Endothelial cell of umbilical vein (primary cell): ENCODE results near the gene HECW1. TPM values are rescaled to one million over a fixed set of nuclear protein-coding genes. Genes with fewer than 3 reads are reported as not detected.

Experiments
- BruUV-seq: library from RNA; stranded (reverse); fragments of 400-500 nt; replicated peaks from 2 replicates; lab custom pipeline; 2021; lab: Mats Ljungman, UMichigan
- CTCF ChIA-PET: fragments of 300-600, 350-600 bp; sonication (Branson Sonifier 250); formaldehyde crosslinking; loops from one replicate; lab custom pipeline; 2021; ENCODE audit warnings: antibody characterized with exemption, inconsistent platforms; lab: Charles Lee
- POLR2A ChIA-PET: fragments of 300-600, 350-600 bp; sonication (Branson Sonifier 250); formaldehyde crosslinking; loops from one replicate; lab custom pipeline; 2021; ENCODE audit warnings: antibody characterized with exemption, inconsistent platforms; lab: Charles Lee
- DNase-seq: peaks from one replicate; pipeline ENCODE4 v3.0.0-alpha.2; 2011; ENCODE audit warnings: low read depth, low spot score
- FAIRE-seq: peaks from 2 replicates; lab custom pipeline; 2011; peaks lifted over from hg19 to GRCh38; lab: Jason Lieb, UNC
- H2AFZ ChIP-seq: 2 replicates; pipeline ENCODE4 v1.6.0; 2012; ENCODE audit warnings: low read depth, low read length, control low read depth, inconsistent platforms
- H3K27ac ChIP-seq: 2 replicates; pipeline ENCODE4 v1.5.1; 2011; ENCODE audit warnings: low read depth, mild to moderate bottlenecking, control low read depth, low read length, moderate library complexity; ENCODE audit not compliant: insufficient read depth
- H3K27me3 ChIP-seq, 2 experiments: 2 replicates each; pipeline versions ENCODE4 v1.6.0 to v1.6.1; 2011; ENCODE audit warnings: low read length in 2 of 2, mixed read lengths in 1 of 2; ENCODE audit not compliant: control insufficient read depth in 2 of 2, insufficient read depth in 2 of 2
- H3K36me3 ChIP-seq, 2 experiments: 2 replicates in 1 of 2; 3 replicates in 1 of 2; pipeline ENCODE4 v1.5.1; 2011; ENCODE audit warnings: low read length in 2 of 2, mild to moderate bottlenecking in 1 of 2, moderate library complexity in 1 of 2; ENCODE audit not compliant: control insufficient read depth in 2 of 2, insufficient read depth in 2 of 2; ENCODE audit errors: extremely low read depth in 1 of 2
- H3K4me1 ChIP-seq: 3 replicates; pipeline ENCODE4 v1.5.1; 2011; ENCODE audit warnings: mild to moderate bottlenecking, low read length; ENCODE audit not compliant: control insufficient read depth, insufficient read depth; ENCODE audit errors: extremely low read depth
- H3K4me2 ChIP-seq: 2 replicates; pipeline ENCODE4 v1.6.1; 2011; ENCODE audit warnings: low read length, control low read depth, mixed read lengths; ENCODE audit not compliant: insufficient read depth
- H3K4me3 ChIP-seq, 3 experiments: fragments of 200-600 bp in 1 of 3; sonication (generic), shearing (Covaris generic) in 1 of 3; replicated peaks in 1 of 3; 2 replicates each; pipeline ENCODE4 v1.5.1; 2011 to 2016; ENCODE audit warnings: control low read depth in 3 of 3, low read length in 3 of 3, mild to moderate bottlenecking in 2 of 3, inconsistent platforms in 1 of 3, low read depth in 1 of 3, moderate library complexity in 1 of 3; ENCODE audit not compliant: insufficient read depth in 1 of 3
- H3K79me2 ChIP-seq: 2 replicates; pipeline ENCODE4 v1.6.0; 2012; ENCODE audit warnings: low read length, inconsistent platforms; ENCODE audit not compliant: control insufficient read depth, insufficient read depth
- H3K9ac ChIP-seq: replicated peaks from 2 replicates; pipeline ENCODE3; 2011; ENCODE audit warnings: low read length, control low read depth; ENCODE audit not compliant: insufficient read depth; ENCODE audit errors: extremely low read depth
- H3K9me1 ChIP-seq: replicated peaks from 3 replicates; pipeline ENCODE4 v1.6.0; 2011; ENCODE audit warnings: mild to moderate bottlenecking, low read length; ENCODE audit not compliant: control insufficient read depth, insufficient read depth; ENCODE audit errors: extremely low read depth
- H3K9me3 ChIP-seq: replicated peaks from 2 replicates; pipeline ENCODE4 v1.5.1; 2012; ENCODE audit warnings: low read length, inconsistent platforms; ENCODE audit not compliant: control insufficient read depth, insufficient read depth
- H4K20me1 ChIP-seq: replicated peaks from 2 replicates; pipeline ENCODE3; 2011; ENCODE audit warnings: mild to moderate bottlenecking, low read length; ENCODE audit not compliant: control insufficient read depth, insufficient read depth; ENCODE audit errors: extremely low read depth
- EZH2 ChIP-seq: IDR thresholded peaks from 2 replicates; pipeline ENCODE4 v1.6.1; 2012; ENCODE audit warnings: borderline replicate concordance, low read depth, mild to moderate bottlenecking, moderate library complexity, low read length, inconsistent platforms; ENCODE audit not compliant: severe bottlenecking
- FOS ChIP-seq: IDR thresholded peaks from 2 replicates; pipeline ENCODE4 v1.6.1; 2011; ENCODE audit warnings: mild to moderate bottlenecking, low read length, moderate library complexity, borderline replicate concordance; ENCODE audit not compliant: insufficient read depth
- GATA2 ChIP-seq: IDR thresholded peaks from 2 replicates; pipeline ENCODE4 v1.7.0; 2011; ENCODE audit warnings: low read depth, mild to moderate bottlenecking, moderate library complexity, mixed read lengths, low read length; ENCODE audit not compliant: insufficient read length, insufficient read depth
- MYC ChIP-seq: IDR thresholded peaks from one replicate; pipeline ENCODE4 v1.6.1; 2011; ENCODE audit warnings: mild to moderate bottlenecking, low read depth, low read length
- POLR2A ChIP-seq: IDR thresholded peaks from 2 replicates; pipeline ENCODE4 v1.6.1; 2012; ENCODE audit warnings: low read depth, mild to moderate bottlenecking, control low read depth, low read length
- POLR2AphosphoS5 ChIP-seq: IDR thresholded peaks from 2 replicates; pipeline ENCODE4 v1.6.1; 2012; ENCODE audit warnings: low read depth, mild to moderate bottlenecking, control low read depth, low read length, moderate library complexity; ENCODE audit not compliant: insufficient read depth
- dilution Hi-C: fragments of 300-500 bp; cut with MboI; formaldehyde crosslinking; loops from one replicate; pipeline ENCODE4 v1.15.0; 2019; ENCODE audit warnings: low sequenced_read_pairs; ENCODE audit not compliant: extremely low pct_ligation_motif_present
- intact Hi-C: fragments of 100-400 bp; cut with micrococcal nuclease; formaldehyde crosslinking; loops from one replicate; pipeline ENCODE4 v1.10.0; 2022
- polyA plus RNA-seq, 4 experiments: library from polyadenylated mRNA; depleted of rRNA in 3 of 4; stranded (reverse) in 3 of 4; unstranded in 1 of 4; fragments of >200 nt; gene quantifications; 2 replicates each; pipeline versions ENCODE4 v1.2.1 to v1.2.3, GENCODE V29; 2011 to 2012; ENCODE audit warnings: missing spikeins in 1 of 4
- total RNA-seq: library from RNA; stranded (reverse); gene quantifications from 2 replicates; pipeline ENCODE4 v1.2.3, GENCODE V29; 2021
- TF ChIP-seq, protein P1 (sequence below): IDR thresholded peaks from 2 replicates; pipeline ENCODE4 v1.6.1; 2011; ENCODE audit not compliant: insufficient read depth, insufficient read length
- TF ChIP-seq, protein P2 (sequence below), 2 donors: IDR thresholded peaks; 1 replicate in 1 of 2; 2 replicates in 1 of 2; pipeline ENCODE4 v1.5.1; 2011; ENCODE audit warnings: low read length in 2 of 2, mild to moderate bottlenecking in 2 of 2, moderate library complexity in 2 of 2, control low read depth in 1 of 2, inconsistent platforms in 1 of 2, low read depth in 1 of 2; ENCODE audit not compliant: insufficient read depth in 1 of 2; ENCODE audit errors: extremely low read depth in 1 of 2

The HECW1 gene
- total and polyA plus RNA-seq, 2 donors (not counting 3 experiments of a cell fraction or from before 2014, with no cell fraction given) = not detected

DNA sequence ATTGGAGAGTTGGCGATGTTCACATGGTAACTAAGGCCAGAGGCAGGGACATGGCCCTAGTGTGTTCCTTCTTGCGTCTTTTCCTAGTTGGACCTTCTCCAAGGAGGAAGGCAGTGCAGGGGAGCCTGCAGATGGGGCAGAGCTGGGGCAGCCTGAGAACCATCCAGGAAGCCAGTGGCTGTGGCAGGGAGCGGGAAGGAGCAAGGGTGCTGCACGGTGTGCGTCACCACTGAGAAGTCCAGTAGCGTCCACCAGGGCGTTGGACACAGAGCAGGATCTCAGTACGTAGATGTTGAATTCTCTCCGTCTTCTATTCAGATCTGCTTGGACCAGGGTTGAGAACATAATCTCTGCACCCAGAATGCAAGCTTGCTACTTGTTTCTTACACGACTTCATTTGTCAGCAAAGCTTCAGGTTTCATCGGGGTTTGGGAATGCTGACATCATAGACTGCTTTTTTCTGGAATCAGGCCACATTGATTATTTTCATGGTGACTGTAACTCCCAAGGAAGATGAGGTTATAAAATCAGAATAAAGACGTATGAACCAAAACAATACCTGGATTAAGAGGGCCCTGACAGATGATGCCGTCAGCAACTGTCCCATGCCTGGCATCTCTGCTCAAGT lies 130.3 kb downstream of the HECW1 start:
- no TSS peak for BruUV-seq
- no peak for DNase-seq
- Histone ChIP-seq H3K4me3 (no peak overlapping the region), H2AFZ (no peak overlapping the region), H3K4me1 (no peaks in the 10 kb centered on the region), H3K27ac (no peak overlapping the region), H3K79me2 (no peaks in the 10 kb centered on the region), H4K20me1 (no peaks in the 10 kb centered on the region), H3K9me3 (no peaks in the 10 kb centered on the region), H3K27me3 (peaks cover 0 to 5% of the 10 kb centered on the region in 2 experiments), H3K36me3 (no peaks in the 10 kb centered on the region), H3K9me1 (no peaks in the 10 kb centered on the region), H3K9ac (no peak overlapping the region), H3K4me2 (no peak overlapping the region)
- POLR2A ChIA-PET = no interaction called here
- intact Hi-C loops = no loop called here
- FAIRE-seq = no peak
- TF ChIP-seq EZH2 (no peak), POLR2AphosphoS5 (no peak), GATA2 (no peak), FOS (no peak), MYC (no peak), POLR2A (no peak)
- TF ChIP-seq, protein P1, sequence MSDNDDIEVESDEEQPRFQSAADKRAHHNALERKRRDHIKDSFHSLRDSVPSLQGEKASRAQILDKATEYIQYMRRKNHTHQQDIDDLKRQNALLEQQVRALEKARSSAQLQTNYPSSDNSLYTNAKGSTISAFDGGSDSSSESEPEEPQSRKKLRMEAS = no peak
- TF ChIP-seq, protein P2, sequence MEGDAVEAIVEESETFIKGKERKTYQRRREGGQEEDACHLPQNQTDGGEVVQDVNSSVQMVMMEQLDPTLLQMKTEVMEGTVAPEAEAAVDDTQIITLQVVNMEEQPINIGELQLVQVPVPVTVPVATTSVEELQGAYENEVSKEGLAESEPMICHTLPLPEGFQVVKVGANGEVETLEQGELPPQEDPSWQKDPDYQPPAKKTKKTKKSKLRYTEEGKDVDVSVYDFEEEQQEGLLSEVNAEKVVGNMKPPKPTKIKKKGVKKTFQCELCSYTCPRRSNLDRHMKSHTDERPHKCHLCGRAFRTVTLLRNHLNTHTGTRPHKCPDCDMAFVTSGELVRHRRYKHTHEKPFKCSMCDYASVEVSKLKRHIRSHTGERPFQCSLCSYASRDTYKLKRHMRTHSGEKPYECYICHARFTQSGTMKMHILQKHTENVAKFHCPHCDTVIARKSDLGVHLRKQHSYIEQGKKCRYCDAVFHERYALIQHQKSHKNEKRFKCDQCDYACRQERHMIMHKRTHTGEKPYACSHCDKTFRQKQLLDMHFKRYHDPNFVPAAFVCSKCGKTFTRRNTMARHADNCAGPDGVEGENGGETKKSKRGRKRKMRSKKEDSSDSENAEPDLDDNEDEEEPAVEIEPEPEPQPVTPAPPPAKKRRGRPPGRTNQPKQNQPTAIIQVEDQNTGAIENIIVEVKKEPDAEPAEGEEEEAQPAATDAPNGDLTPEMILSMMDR (IDR thresholded peaks at IDR 0.05; ENCODE audit: extremely low read depth in 1 of 2, insufficient read depth in 1 of 2, low read depth in 1 of 2, low read length in 2 of 2) = no peak
- CTCF ChIA-PET = interaction anchor here (1.4 kb wide), 1 partner anchor 302 kb away, joined by 3 read pairs; no protein-coding TSS in a partner anchor
- dilution Hi-C loops = no loop called here
